Measurements from ENCODE around the gene GPNMB.

The GPNMB gene

DNA sequence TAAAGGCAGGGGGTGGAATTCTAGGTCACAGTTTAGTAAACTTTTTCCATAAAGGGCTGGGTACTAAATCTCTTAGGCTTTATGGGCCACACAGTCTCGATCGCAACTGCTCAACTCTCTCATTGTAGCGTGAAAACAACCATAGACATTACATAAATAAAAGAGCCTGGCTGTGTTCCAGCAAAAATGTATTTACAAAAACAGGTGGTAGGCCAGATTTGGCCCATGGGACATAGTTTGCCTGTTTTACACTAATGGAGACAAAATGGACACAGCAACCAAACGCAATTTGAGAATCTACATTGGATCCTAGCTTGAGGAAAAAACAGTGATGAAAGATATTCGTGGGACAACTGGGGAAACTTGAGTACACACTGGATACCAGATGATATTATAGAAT, 29.3 kb downstream of the GPNMB start:
- no peak for DNase-seq

DNA sequence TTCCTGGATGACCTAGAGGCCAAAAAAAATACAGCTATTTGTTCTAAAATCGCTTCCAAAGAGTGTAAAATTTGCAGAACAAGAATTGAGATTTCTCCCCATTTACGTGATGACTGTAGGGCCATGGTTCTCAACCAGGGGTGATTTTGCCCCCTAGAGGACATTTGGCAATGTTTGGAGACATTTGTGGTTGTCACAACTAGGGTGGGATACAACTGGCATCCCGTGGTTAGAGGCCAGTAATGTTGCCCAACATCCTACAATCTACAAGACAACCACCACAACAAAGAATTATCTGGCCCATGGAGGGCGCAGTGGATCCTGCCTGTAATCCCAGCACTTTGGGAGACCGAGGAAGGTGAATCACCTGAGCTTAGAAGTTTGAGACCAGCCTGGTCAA, 29.8 kb downstream of the GPNMB start:
- peak; percentile 37 for DNase-seq

DNA sequence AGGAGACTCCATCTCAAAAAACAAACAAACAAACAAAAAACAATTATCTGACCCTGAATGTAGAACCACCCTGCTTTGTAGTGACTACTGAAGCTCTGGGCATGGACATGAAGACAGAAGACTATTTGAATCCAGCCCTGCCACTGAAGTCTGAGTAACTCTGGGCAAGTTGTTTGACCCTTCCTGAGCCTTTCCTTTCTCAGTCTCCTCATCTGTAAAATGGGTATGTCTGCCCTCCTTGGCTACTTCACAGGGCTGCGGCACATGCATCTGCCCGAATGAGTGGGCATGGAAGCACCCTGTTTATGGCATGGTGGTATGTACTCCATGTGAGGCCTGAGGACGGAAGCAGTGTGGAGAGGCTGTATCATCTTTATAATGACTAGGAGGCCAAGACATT, 30.4 kb downstream of the GPNMB start:
- no peak for DNase-seq

DNA sequence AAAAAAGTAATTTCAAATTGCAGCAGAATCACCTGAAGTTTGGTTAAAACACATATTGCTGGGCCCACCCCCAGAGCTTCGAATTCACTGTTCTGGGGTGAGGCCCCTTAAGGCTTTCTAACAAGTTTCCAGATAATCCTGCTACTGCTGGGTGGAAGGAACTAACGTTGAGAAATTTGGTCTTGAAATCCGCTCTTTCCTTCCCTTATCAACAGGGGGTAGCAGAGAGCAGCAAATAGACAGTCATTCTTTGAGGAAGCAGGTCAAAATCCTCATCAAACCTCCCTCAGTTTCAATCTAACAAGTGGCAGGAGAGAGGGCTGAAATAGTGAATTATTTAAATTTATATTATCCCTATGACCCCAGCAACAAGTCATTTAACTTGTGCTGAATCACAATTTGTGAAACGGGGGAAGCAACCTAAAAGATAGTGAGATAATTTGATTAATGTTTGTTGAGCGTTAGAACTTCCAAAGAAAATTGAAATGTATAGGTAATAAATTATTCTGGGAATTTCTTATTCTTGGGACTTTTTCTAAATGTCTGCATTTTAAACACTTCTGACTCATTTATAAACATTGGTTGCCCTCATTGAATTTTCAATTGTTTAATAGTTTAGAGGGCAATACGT, 30.9 kb downstream of the GPNMB start:
- DNase-seq: peak; percentile 84

DNA sequence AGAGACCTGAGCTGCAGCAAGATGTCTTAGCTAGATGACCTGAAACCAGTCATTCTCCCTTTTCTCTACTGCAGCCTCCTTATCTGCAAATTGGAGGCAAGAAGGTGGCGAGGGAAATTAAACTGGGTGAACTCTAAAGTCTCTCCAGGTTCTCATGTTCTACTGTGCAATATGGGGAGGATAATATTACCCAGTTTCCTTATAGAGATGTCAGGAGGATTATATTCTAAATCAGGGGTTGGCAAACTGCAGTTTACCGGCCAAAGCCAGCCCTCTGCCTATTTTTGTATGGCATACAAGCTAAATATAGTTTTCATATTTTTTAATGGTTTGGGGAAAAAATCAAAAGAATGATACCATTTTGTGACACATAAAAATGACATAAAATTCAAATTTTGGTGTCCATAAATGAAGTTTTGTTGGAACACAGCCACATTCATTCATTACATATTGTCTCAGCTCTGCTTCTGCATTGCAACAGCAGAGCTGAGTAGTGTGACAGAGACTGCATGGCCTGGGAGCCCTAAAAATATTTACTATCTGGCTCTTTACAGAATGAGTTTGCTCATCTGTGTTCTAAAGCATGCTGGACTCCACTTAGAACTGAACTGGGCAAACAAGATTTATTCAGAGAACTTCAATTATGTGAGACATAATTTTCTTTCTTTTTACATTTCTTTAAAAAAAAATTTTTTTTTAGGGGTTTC, 33.4 kb downstream of the GPNMB start:
- DNase-seq: no peak

DNA sequence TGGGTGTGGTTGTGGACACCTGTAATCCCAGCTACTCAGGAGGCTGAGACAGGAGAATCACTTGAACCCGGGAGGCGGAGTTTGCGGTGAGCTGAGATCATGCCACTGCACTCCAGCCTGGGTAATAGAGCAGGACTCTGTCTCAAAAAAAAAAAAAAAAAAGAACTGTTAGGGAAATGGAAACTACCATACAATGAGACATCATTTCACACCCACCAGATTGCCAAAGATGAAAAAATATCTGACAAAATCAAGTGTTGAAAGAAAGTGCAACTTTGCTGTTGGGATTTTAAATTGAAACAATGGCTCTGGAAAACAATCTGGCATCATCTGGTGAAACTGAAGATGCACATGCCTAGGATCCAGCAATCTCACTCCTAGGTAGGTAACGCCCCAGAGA, 36.5 kb downstream of the GPNMB start:
- DNase-seq: no peak

DNA sequence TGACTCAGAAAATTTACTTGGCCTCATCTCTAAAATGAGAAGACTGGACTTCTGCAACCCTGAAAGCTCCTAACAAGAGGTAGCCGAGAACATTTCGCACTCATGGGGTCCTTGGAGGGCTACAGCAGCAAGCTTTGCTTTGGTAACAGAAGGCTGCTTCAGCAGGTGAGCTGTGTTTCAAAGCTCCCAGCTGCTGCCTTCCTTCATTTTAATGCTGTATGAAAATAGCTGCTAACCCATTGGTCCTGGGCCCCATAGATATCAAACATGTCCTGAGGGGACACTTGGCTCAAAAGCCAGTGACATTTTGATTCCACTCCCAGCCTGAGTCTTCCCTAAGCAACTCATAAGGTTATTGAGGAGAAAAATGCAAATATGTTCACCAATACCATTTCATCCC, 38.3 kb downstream of the GPNMB start:
- DNase-seq: no peak

DNA sequence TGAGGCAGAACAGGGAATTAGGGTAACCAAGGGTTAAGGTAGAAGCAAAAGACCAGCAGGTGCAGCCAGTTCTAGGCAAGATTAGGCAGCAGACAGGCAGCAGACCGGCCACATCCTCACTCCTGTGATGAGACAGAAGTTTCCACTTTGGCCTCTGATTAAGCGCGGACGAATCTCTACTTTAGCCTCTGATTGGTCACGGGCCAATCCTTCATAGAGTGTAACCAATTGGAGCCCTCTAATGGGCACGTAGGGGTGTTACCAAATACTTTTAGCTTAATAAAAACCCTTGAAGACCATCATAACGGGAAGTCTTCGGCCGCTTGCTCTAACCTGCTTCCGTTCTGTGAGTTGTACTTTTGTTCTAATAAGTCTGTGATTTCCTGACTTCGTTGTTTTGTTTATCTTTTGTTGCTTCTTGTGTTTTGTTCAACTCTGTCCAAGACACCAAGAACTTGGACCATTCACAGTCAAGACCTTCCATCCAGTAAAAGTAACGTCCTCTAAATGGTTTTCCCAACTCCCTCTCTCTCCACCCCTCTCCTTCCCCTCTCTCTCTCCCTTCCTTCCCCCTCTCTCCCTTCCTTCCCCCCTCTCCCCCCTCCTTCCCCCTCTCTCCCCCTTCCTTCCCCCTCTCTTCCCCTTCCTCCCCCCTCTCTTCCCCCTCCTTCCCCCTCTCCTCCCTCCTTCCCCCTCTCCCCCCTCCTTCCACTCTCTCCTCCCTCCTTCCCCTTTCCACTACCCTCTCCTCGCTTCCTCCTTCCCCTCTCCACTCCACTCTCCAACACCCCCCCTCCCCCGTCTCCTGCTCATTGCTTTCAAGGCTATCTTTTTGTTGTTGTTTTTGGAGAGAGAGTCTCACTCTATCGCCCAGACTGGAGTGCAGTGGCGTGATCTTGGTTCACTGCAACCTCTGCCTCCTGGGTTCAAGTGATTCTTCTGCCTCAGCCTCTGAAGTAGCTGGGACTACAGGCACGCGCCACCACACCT, 39.4 kb downstream of the GPNMB start:
- DNase-seq: peak; percentile 17

DNA sequence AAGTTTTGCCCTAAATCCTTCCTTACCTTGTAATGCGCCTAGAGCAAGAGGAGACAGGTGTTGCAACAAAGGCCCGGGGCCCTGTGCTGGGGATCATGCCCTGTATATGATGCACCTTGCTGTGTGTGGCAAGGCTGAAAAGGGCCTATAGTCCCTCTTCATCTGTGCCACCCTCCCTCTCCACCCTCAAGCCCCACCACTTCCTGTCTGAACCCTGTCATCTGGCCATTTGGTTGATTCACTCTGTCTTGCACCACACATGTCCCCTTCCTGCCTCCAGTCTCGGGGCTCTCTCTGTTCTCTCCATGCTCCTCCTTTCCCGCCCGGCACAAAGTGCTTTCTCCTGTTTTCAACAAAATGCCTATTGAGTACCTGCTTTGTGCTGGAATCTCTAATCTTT, 41.0 kb downstream of the GPNMB start:
- no peak for DNase-seq

DNA sequence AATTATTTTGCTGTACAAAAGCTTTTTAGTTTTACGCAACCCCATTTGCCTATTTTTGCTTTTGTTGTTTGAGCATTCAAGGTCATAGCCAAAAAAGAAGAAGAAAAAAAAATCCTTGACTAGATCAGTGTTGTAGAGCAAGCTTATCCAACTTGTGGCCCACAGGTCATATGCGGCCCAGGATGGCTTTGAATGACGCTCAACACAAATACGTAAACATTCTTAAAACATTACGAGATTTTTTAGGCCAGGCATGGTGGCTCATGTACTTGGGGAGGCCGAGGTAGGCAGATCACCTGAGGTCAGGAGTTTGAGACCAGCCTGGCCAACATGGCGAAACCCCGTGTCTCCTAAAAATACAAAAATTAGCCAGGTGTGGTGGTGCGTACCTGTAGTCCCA, 44.4 kb downstream of the GPNMB start:
- no peak for DNase-seq

DNA sequence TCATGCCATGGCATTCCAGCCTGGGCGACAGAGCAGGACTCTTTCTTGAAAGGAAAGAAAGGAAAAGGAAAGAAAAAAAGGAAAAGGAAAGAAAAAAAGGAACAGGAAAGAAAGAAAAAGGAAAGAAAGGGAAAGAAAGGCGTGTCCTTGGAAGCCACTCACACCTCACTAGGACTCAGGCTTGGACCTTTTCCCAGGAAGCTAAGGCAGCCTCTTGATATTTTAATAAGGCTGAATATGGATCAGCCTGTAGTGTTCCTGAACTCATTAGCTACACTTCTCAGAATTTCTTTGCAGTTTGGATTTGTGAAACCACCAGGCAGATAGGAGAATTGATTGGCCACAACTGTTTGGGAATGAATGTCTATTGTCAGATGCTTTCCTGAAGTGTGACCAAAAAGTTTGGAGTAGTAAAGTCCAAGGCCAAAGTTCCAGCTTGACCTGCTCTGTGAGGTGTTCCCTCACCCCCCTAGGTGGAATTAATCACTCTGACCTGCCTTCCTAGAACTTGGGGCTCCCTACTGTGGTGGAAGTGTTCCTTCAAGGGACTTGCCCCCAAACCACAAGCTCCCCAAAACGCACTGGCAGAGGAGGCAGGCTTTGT, 45.5 kb downstream of the GPNMB start:
- DNase-seq: no peak

DNA sequence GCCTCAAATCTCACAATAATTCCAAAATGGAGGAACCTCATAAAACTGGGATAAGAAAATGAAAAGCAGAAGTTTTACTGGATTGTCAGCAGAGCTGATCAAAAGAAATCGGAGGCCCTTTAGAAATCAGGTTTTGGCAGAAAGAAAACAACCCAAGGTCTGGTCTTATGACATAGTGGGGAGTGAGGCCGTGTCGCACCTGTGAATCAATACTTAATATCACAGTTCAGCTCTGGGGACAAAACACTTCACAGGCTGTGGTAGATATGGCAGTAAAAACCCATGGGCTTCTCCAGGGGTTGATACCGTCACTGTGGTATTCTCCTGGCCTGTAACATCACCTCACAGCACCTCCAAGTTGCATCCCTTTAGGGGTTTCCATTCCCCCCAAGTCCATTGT, 46.0 kb downstream of the GPNMB start:
- DNase-seq: no peak

DNA sequence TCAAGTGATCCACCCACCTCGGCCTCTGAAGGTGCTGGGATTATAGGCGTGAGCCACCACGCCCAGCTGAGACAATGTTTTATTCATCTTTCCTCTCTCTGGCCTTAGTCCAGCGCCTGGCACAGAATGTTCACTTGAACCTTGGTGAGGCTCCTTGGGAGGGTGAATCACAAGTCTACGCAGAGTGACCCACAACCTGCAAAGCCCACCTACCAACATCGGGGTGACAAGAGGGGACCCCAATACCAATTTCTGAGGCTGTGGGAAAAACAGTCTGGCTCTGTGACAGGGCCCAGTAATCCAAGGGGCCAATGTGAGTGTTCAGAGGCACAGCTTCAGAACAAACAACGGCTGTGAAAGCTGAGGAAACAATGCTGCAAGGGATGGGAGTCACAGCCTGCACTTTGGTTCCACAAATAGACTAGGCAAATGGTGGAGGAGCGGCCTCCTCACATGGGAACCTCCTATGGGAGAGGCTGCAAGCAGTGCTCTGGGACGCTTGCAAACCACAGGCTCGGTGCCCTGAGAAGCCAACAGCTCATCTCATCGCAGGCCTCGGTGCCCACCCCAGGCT, 47.0 kb downstream of the GPNMB start:
- no peak for DNase-seq

DNA sequence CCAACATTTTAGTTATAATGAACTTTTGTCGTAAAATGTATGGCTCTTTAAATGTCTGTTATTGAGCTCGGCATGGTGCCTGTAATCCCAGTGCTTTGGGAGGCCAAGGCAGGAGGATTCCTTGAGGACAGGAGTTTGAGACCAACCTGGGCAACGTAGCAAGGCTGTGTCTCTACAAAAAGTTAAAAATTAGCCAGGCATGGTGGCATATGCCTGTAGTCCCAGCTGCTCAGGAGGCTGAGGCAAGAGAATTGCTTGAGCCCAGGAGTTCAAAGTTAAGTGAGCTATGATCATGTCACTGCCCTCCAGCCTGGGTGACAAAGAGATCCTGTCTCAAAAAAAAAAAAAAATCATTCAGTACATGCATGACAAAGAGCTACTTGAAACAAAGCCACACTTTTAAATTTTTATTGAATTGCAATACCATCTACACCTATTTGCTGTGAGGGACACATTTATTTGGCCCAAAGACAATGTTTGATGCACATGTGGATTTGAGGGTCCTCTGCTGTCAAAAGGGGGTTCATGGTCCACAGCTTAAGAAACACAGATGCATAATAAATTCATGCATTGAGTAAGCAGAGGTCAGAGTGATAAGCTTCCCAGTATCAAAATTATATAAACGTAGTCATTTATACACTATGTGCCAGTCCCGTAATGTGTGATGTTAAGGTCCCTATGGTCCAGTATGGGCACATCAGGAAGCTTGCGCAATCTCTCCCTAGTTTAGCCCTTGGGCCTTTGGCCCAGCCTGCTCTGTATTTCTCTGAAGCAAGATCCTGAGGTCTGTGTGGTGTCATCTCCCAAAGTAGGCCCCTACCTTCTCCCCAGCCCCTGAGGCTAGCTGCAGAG, 48.2 kb downstream of the GPNMB start:
- no peak for DNase-seq

DNA sequence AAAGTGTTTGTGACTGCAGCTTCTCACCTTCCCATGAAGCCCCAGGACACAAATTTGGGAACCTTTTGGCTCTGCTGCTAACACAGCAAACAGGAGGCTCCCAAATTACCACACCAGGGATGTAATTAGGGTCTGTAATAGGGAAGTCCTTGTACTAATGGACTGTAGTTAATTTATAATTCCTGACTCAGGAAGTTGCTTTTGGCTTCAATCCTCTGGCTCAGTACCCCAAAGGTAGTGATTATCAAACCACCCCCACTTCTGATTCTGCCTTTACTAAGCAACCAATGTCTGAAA, 48.8 kb downstream of the GPNMB start:
- DNase-seq: no peak

DNA sequence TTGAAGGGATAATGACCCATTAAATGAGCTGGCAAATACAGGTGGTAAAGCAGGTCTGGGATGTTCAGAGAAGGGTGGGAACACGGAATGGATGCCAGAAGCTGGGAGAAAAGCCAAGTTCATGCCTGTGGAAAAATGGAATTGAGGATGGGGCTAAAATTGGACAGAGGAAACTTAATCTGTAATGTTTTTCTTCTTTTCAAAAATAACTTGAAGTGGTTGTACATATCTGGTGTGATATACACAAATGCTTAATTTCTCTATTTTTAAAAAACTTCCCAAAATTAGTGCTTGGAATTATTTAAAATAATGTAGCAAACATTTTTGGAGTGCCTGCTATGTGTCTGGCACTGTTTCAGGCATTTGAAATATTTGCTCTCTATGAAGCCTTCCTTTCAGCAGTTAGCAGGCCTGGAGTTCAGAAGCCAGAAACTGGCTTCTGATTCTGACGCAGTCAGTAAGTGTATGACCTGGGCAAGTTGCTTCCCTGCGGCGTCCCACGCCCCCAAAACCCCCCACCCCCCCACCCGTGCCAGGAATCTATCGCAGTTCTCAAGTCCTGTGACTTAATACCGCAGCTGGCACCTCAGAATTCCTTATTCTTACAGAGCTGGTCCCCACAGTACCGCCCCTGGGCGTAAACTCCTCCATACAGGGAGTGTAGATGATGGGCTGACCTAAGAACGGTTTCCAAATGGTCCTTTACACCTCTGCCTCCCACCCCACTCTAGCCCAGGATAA, 51.7 kb downstream of the GPNMB start:
- DNase-seq: peak; percentile 88

DNA sequence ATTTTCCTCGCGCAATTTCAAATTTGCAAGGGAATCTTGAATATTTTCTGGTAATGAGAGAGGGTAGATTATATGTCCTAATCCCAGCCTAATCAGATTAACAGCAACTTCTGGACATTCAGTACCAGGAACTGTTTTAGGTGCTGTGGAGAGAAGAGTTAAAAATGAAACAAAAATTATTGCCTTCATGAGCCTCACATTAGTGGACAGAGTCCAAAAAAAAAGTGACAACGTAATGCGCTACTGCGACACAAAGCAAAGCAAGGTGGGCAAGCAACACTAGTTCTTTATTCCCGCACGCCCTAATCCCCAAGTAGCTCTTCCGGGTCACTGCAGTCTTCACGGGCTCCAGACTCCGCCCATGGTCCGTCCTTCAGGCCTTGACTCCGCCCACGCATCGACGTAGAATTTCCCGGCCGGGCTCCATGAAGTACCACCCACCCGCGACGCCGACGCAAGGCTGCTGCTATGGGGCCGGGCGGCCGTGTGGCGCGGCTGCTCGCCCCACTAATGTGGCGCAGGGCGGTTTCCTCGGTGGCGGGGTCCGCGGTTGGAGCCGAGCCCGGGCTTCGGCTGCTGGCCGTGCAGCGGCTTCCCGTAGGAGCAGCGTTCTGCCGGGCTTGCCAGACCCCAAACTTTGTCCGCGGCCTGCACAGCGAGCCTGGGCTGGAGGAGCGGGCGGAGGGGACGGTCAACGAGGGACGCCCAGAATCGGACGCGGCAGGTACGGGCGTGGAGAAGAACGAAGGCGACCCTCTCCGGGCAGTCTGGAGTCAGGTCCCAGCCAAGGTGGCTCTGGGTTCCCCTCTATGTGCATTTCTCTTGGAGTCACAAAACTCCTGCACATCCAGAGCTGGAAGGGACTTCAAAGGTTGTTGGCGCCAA, 52.6 kb downstream of the GPNMB start, which contains the start of gene MALSU1:
Gene MALSU1, plus strand, starts transcription at position 455 of the 885 bp plus-strand sequence. Its CDS starts 14 bp downstream, at position 469.
- peak; percentile 99 for DNase-seq

DNA sequence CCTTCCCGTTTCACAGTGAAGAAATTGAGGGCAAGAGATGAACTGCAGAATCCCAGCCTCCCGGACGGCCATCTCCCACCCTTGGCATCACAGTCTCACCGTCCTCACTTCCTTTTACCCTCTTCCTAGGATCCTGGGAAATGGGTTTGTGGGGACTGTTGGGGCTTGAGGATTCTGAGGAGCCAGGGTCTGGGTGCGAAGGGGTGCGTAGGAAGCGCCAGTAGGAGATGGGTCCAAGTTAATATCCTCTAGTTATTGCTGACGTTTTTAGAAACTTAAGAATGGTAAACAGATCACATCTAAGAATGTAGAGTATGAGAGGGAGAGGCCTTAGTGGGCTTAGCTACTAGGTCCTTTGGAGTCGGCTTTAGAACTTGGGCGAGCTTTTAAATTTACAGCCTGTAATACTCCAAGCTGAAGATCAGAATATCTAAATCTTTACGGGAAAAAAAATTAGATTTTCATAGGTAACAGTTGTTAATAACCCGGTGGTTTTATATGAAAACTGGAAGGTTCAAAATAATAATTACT, 53.3 kb downstream of the GPNMB start:
- DNase-seq: peak; percentile 56

DNA sequence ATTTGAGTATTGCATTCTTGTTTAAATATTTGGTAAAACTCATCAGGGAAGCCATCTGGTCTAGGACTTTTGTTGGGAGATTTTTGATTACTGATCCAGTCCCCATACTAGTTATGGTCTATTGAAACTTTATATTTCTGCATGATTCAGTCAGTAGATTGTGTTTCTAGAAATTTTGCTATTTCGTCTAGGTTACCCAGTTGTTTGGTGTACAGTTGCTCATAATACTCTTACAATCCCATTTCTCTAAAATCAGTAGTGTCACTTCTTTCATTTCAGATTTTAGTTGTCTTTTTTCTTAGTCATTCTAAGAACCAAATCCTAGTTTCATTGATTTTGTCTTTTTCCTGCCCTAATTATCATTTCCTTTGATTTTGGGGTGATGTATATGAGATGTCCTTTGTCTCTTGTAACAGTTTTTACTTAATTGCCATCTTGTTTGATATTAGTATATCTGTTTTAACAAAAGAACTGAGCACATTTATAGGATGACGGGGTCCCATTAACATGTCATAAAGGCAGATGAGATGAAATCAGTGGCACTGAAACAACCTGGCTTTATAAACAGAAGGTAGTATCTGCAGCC, 60.5 kb downstream of the GPNMB start:
- no peak for DNase-seq

DNA sequence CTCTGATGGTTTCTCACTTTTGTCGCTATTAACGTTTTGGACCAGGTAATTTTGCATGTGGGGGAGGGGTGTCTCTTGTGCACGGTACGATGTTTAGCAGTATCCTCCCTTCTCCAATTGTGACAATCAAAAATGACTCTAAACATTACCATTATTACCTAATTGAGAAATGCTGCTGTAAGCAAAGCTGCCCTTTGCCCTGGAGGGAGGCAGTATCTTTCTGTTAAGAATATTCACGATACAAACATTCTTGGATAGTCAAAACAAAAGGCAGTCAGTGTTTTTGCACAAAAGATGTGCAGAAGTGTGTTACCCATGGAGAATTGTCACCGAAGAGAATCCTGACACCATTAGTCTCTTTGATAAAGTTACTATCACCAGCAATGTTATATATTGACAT, 62.2 kb downstream of the GPNMB start:
- DNase-seq: no peak
